SH-SY5Y (cell line): Measurements from ENCODE around the gene CFAP69.

Source experiments
- GATA2 ChIP-seq: IDR thresholded peaks from 2 replicates; pipeline ENCODE4 v1.6.1; 2011; ENCODE audit warnings: mild to moderate bottlenecking, low read depth, low read length
- GATA3 ChIP-seq: IDR thresholded peaks from 2 replicates; pipeline ENCODE4 v1.6.1; 2011; ENCODE audit warnings: low read depth, mild to moderate bottlenecking, low read length, moderate library complexity

GRCh38 chr7:90236721-90237289 lies 8.2 kb upstream of the CFAP69 start:
- TF ChIP-seq GATA2 (no peak), GATA3 (no peak)
